ENCODE data around the gene USP32.
A peak's percentile ranks its signal among the peaks of the same experiment; 100 is the strongest.
"Not testable (repeated sequence)": the region's sequence is repeated elsewhere in the genome, so short reads cannot be mapped to it uniquely, and the experiment has no call there.

The USP32 gene

GRCh38 chr17:60381958-60382357 lies 10.0 kb downstream of the USP32 start:
- Histone ChIP-seq H3K9me3 (ENCODE audit: insufficient read depth, low read depth, low read length) (no peaks in the 10 kb centered on the region), H3K9ac (ENCODE audit: low read depth, low read length, poor library complexity, severe bottlenecking) (no peak overlapping the region), H3K4me3 (ENCODE audit: low read length, poor library complexity, severe bottlenecking) (no peak overlapping the region), H3K4me1 (ENCODE audit: insufficient read depth, low read length, poor library complexity, severe bottlenecking) (peaks cover 43% of the 10 kb centered on the region), H3K9me2 (replicated peaks; ENCODE audit: low read depth, low read length) (no peaks in the 10 kb centered on the region), H2AFZ (ENCODE audit: low read length) (no peak overlapping the region), H3K4me2 (ENCODE audit: low read depth, low read length, poor library complexity, severe bottlenecking) (peak overlapping the region; percentile 38), H3K36me3 (ENCODE audit: insufficient read depth, low read length) (peaks cover under 1% of the 10 kb centered on the region; the same call in 1 of the 2 replicates), H3F3A (ENCODE audit: low read depth) (peaks cover 8% of the 10 kb centered on the region; the same call in 1 of the 2 replicates), H3K79me2 (ENCODE audit: insufficient read depth, low read length) (peaks cover 81% of the 10 kb centered on the region), H3K27me3 (ENCODE audit: insufficient read depth, low read length, poor library complexity, severe bottlenecking) (no peaks in the 10 kb centered on the region), H4K20me1 (ENCODE audit: insufficient read depth, low read length, poor library complexity, severe bottlenecking) (peaks cover 15% of the 10 kb centered on the region)
- no peak for TF ChIP-seq CTCF (conservative IDR thresholded peaks at IDR 0.05; ENCODE audit: low read length)
- no peak for TF ChIP-seq EZH2phosphoT487 (IDR thresholded peaks at IDR 0.05; ENCODE audit: borderline replicate concordance)

- H3K36me3 ChIP-seq (ENCODE audit: insufficient read depth, low read length); H2AFZ ChIP-seq (ENCODE audit: low read length); H3K9me2 ChIP-seq (replicated peaks; ENCODE audit: low read depth, low read length); H3K9me3 ChIP-seq (ENCODE audit: insufficient read depth, low read depth, low read length); H3K27me3 ChIP-seq (ENCODE audit: insufficient read depth, low read length, poor library complexity, severe bottlenecking); H3K9ac ChIP-seq (ENCODE audit: low read depth, low read length, poor library complexity, severe bottlenecking); H4K20me1 ChIP-seq (ENCODE audit: insufficient read depth, low read length, poor library complexity, severe bottlenecking); H3F3A ChIP-seq (ENCODE audit: low read depth); H3K4me3 ChIP-seq (ENCODE audit: low read length, poor library complexity, severe bottlenecking): not testable (repeated sequence)
- Histone ChIP-seq H3K4me2 (ENCODE audit: low read depth, low read length, poor library complexity, severe bottlenecking) (peak overlapping the region; percentile 5), H3K79me2 (ENCODE audit: insufficient read depth, low read length) (peaks cover 56% of the 10 kb centered on the region), H3K4me1 (ENCODE audit: insufficient read depth, low read length, poor library complexity, severe bottlenecking) (peaks cover 30% of the 10 kb centered on the region)
Observed at GRCh38 chr17:60379461-60379860, 12.5 kb downstream of the USP32 start.

- not testable (repeated sequence) for H3K4me2 ChIP-seq (ENCODE audit: low read depth, low read length, poor library complexity, severe bottlenecking); H3F3A ChIP-seq (ENCODE audit: low read depth); H3K9ac ChIP-seq (ENCODE audit: low read depth, low read length, poor library complexity, severe bottlenecking); H3K4me3 ChIP-seq (ENCODE audit: low read length, poor library complexity, severe bottlenecking); H3K36me3 ChIP-seq (ENCODE audit: insufficient read depth, low read length); H3K9me3 ChIP-seq (ENCODE audit: insufficient read depth, low read depth, low read length); H3K27me3 ChIP-seq (ENCODE audit: insufficient read depth, low read length, poor library complexity, severe bottlenecking); H4K20me1 ChIP-seq (ENCODE audit: insufficient read depth, low read length, poor library complexity, severe bottlenecking); H3K9me2 ChIP-seq (replicated peaks; ENCODE audit: low read depth, low read length); H2AFZ ChIP-seq (ENCODE audit: low read length)
- peaks cover 17% of the 10 kb centered on the region for H3K4me1 ChIP-seq (ENCODE audit: insufficient read depth, low read length, poor library complexity, severe bottlenecking)
- peaks cover 47% of the 10 kb centered on the region for H3K79me2 ChIP-seq (ENCODE audit: insufficient read depth, low read length)
Observed at GRCh38 chr17:60378187-60378586, 13.7 kb downstream of the USP32 start.

- Histone ChIP-seq H3K9me3 (ENCODE audit: insufficient read depth, low read depth, low read length) (no peaks in the 10 kb centered on the region), H3K9me2 (replicated peaks; ENCODE audit: low read depth, low read length) (no peaks in the 10 kb centered on the region), H3K36me3 (ENCODE audit: insufficient read depth, low read length) (peaks cover 4% of the 10 kb centered on the region; the same call in 1 of the 2 replicates), H4K20me1 (ENCODE audit: insufficient read depth, low read length, poor library complexity, severe bottlenecking) (peaks cover 11% of the 10 kb centered on the region), H2AFZ (ENCODE audit: low read length) (no peak overlapping the region), H3F3A (ENCODE audit: low read depth) (no peaks in the 10 kb centered on the region), H3K4me3 (ENCODE audit: low read length, poor library complexity, severe bottlenecking) (no peak overlapping the region), H3K4me2 (ENCODE audit: low read depth, low read length, poor library complexity, severe bottlenecking) (no peak overlapping the region), H3K4me1 (ENCODE audit: insufficient read depth, low read length, poor library complexity, severe bottlenecking) (peaks cover 10% of the 10 kb centered on the region), H3K79me2 (ENCODE audit: insufficient read depth, low read length) (peaks cover 57% of the 10 kb centered on the region), H3K9ac (ENCODE audit: low read depth, low read length, poor library complexity, severe bottlenecking) (no peak overlapping the region), H3K27me3 (ENCODE audit: insufficient read depth, low read length, poor library complexity, severe bottlenecking) (no peaks in the 10 kb centered on the region)
- TF ChIP-seq CTCF (conservative IDR thresholded peaks at IDR 0.05; ENCODE audit: low read length): no peak
- no peak for TF ChIP-seq EZH2phosphoT487 (IDR thresholded peaks at IDR 0.05; ENCODE audit: borderline replicate concordance)
Observed at GRCh38 chr17:60372790-60373483, 19.0 kb downstream of the USP32 start.

Measured in Loucy (cell line).